Breast epithelium (tissue), 3 donors: ENCODE results near the gene IP6K3.

Experiments used
- POLR2A ChIP-seq: fragments of 450-650 bp; IDR thresholded peaks from one replicate; pipeline ENCODE4 v1.6.1; 2016; ENCODE audit warnings: antibody characterized with exemption, mild to moderate bottlenecking, moderate library complexity
- TF ChIP-seq, protein P1 (sequence below), 3 donors: fragments of 450-650 bp; IDR thresholded peaks; one replicate each; pipeline ENCODE4 v1.5.1; 2016 to 2017; ENCODE audit warnings: antibody characterized with exemption in 3 of 3, mild to moderate bottlenecking in 3 of 3, moderate library complexity in 3 of 3

DNA sequence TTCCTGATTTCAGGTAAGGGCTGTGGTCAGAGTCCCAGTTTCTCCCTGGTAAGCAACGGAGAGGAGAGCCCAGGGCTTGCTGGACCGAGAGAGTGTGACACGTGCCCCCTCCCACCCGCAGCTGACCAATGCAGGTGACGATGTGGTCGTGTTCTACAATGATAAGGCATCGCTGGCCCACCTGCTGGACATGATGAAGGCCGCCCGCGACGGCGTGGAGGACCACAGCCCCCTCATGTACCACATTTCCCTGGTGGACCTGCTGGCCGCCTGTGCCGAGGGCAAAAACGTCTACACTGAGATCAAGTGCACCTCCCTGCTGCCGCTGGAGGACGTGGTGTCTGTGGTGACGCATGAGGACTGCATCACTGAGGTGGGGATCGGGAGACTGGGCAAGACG, 66.9 kb downstream of the IP6K3 start:
- TF ChIP-seq, protein P1, sequence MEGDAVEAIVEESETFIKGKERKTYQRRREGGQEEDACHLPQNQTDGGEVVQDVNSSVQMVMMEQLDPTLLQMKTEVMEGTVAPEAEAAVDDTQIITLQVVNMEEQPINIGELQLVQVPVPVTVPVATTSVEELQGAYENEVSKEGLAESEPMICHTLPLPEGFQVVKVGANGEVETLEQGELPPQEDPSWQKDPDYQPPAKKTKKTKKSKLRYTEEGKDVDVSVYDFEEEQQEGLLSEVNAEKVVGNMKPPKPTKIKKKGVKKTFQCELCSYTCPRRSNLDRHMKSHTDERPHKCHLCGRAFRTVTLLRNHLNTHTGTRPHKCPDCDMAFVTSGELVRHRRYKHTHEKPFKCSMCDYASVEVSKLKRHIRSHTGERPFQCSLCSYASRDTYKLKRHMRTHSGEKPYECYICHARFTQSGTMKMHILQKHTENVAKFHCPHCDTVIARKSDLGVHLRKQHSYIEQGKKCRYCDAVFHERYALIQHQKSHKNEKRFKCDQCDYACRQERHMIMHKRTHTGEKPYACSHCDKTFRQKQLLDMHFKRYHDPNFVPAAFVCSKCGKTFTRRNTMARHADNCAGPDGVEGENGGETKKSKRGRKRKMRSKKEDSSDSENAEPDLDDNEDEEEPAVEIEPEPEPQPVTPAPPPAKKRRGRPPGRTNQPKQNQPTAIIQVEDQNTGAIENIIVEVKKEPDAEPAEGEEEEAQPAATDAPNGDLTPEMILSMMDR (IDR thresholded peaks at IDR 0.05), result no peak
- TF ChIP-seq POLR2A, result no peak
